SU-DHL-6 (cell line): Measurements from ENCODE around the gene NBEAL1.

Experiments used
- H2AFZ ChIP-seq: fragments of 200-600 bp; sonication (generic); 2 replicates; pipeline ENCODE4 v1.6.1; 2014; ENCODE audit warnings: low read depth, mild to moderate bottlenecking, moderate library complexity, mixed read lengths, antibody characterized with exemption, low read length; ENCODE audit not compliant: severe bottlenecking
- H3F3A ChIP-seq: fragments of 200-600 bp; shearing (Covaris generic); 2 replicates; pipeline ENCODE4 v1.6.0; 2016; ENCODE audit warnings: antibody characterized with exemption, mild to moderate bottlenecking; ENCODE audit not compliant: insufficient read depth
- H3K27ac ChIP-seq: fragments of 200-600 bp; sonication (generic); 2 replicates; pipeline ENCODE4 v1.5.1; 2016; ENCODE audit warnings: low read depth, mild to moderate bottlenecking, low read length, moderate library complexity, mixed read lengths
- H3K27me3 ChIP-seq: fragments of 200-600 bp; sonication (generic), shearing (Covaris generic); 2 replicates; pipeline ENCODE4 v1.6.0; 2014; ENCODE audit warnings: mild to moderate bottlenecking, low read length
- H3K36me3 ChIP-seq: fragments of 200-600 bp; sonication (generic); 2 replicates; pipeline ENCODE4 v1.6.1; 2014; ENCODE audit warnings: mild to moderate bottlenecking, low read length, mixed read lengths
- H3K4me2 ChIP-seq: fragments of 300-600, 200-600 bp; shearing (Covaris generic), sonication (generic); 2 replicates; pipeline ENCODE4 v1.6.0; 2014; ENCODE audit warnings: low read length, low read depth, mild to moderate bottlenecking; ENCODE audit not compliant: poor library complexity, severe bottlenecking
- H3K4me3 ChIP-seq: fragments of 200-600 bp; sonication (generic); 2 replicates; pipeline ENCODE4 v1.5.1; 2014; ENCODE audit warnings: antibody characterized with exemption, low read length, mild to moderate bottlenecking, mixed read lengths; ENCODE audit not compliant: insufficient read depth, poor library complexity, severe bottlenecking
- H3K79me2 ChIP-seq: fragments of 200-600 bp; sonication (generic); 2 replicates; pipeline ENCODE4 v1.6.1; 2014; ENCODE audit warnings: mild to moderate bottlenecking, low read length, moderate library complexity; ENCODE audit not compliant: insufficient read depth
- H3K9ac ChIP-seq: fragments of 200-600 bp; sonication (generic); 2 replicates; pipeline ENCODE4 v1.7.0; 2014; ENCODE audit warnings: mild to moderate bottlenecking, low read length
- H3K9me2 ChIP-seq: fragments of 200-600 bp; sonication (generic); replicated peaks from 2 replicates; pipeline ENCODE4 v1.6.1; 2014; ENCODE audit warnings: low read length; ENCODE audit not compliant: insufficient read depth
- H3K9me3 ChIP-seq: fragments of 200-600 bp; sonication (generic); 2 replicates; pipeline ENCODE4 v1.6.1; 2014; ENCODE audit warnings: low read length, mixed read lengths; ENCODE audit not compliant: insufficient read depth
- H4K20me1 ChIP-seq: fragments of 200-600 bp; sonication (generic); 2 replicates; pipeline ENCODE4 v1.6.1; 2014; ENCODE audit warnings: low read depth, mild to moderate bottlenecking, antibody characterized with exemption, low read length, moderate library complexity, mixed read lengths
- EZH2phosphoT487 ChIP-seq: fragments of 200-600 bp; sonication (generic), shearing (Covaris generic); conservative IDR thresholded peaks from 2 replicates; pipeline ENCODE4 v1.6.1; 2018; ENCODE audit warnings: mild to moderate bottlenecking, antibody characterized with exemption, low read length, moderate library complexity, mixed read lengths
- TF ChIP-seq, protein P1 (sequence below): fragments of 200-600 bp; sonication (generic); IDR thresholded peaks from one replicate; pipeline ENCODE4 v1.5.1; 2017; ENCODE audit warnings: antibody characterized with exemption, mild to moderate bottlenecking, low read length, moderate library complexity; ENCODE audit not compliant: insufficient read depth, poor library complexity, severe bottlenecking

The NBEAL1 gene

DNA sequence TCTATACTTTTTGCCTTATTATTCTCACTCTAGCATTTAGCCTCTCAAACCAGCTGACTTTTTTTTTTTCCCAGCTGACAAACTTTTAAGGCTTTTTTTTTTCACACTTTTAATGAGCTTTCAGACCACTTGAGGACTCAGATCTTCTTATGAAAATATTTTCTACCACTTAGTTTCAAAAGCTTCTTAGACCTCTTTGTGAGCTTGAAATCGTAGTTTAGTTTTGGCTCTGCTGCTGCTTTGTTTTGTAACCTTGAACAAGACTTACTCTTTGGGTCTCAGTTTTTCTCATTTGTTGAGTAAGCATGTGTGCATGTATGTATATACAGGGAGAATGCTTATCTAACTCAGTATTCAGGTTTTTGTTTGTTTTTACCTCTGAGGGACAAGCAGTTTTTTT is 3.5 kb downstream of the NBEAL1 start:
- Histone ChIP-seq H3K79me2 (no peaks in the 10 kb centered on the region), H3K27ac (no peak overlapping the region), H3K36me3 (no peaks in the 10 kb centered on the region), H2AFZ (no peak overlapping the region), H3K4me2 (peak overlapping the region; percentile 66), H3K9ac (peak overlapping the region; percentile 20; the same call in 1 of the 2 replicates), H4K20me1 (no peaks in the 10 kb centered on the region), H3K9me2 (no peaks in the 10 kb centered on the region), H3K4me3 (no peak overlapping the region), H3K9me3 (no peaks in the 10 kb centered on the region), H3F3A (peaks cover 17% of the 10 kb centered on the region; the same call in 1 of the 2 replicates), H3K27me3 (no peaks in the 10 kb centered on the region)
- TF ChIP-seq, protein P1, sequence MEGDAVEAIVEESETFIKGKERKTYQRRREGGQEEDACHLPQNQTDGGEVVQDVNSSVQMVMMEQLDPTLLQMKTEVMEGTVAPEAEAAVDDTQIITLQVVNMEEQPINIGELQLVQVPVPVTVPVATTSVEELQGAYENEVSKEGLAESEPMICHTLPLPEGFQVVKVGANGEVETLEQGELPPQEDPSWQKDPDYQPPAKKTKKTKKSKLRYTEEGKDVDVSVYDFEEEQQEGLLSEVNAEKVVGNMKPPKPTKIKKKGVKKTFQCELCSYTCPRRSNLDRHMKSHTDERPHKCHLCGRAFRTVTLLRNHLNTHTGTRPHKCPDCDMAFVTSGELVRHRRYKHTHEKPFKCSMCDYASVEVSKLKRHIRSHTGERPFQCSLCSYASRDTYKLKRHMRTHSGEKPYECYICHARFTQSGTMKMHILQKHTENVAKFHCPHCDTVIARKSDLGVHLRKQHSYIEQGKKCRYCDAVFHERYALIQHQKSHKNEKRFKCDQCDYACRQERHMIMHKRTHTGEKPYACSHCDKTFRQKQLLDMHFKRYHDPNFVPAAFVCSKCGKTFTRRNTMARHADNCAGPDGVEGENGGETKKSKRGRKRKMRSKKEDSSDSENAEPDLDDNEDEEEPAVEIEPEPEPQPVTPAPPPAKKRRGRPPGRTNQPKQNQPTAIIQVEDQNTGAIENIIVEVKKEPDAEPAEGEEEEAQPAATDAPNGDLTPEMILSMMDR, result no peak
- TF ChIP-seq EZH2phosphoT487, result no peak

DNA sequence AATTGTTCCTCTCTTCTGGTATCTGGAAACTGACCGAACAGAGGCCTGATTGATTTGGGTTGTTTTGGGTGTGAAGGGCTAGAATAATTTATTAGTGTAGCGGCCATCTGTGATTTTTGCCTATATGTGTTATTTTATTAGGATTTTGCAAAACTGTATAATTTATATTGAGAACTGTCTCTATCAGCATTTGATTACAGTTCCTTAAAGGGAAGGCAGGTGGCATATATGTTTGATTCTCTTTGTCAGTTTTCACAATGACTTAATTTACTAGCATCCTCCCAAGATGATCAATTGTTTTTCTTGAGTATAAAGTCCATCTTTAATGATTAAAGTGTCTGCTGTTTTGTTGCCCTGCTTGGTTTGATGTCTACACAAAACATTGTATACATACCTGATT is 4.5 kb downstream of the NBEAL1 start:
- H3K9me2 ChIP-seq, result no peaks in the 10 kb centered on the region
- no peak overlapping the region for H2AFZ ChIP-seq
- no peak overlapping the region for H3K4me3 ChIP-seq
- no peaks in the 10 kb centered on the region for H4K20me1 ChIP-seq
- no peaks in the 10 kb centered on the region for H3K36me3 ChIP-seq
- TF ChIP-seq, protein P1, result no peak
- TF ChIP-seq EZH2phosphoT487, result no peak
- H3K4me2 ChIP-seq, result peak overlapping the region; percentile 66
- no peaks in the 10 kb centered on the region for H3K79me2 ChIP-seq
- 0 out of 2 replicates have a peak, but pooled peaks cover 14% of the 10 kb centered on the region for H3F3A ChIP-seq
- H3K9ac ChIP-seq, result no peak overlapping the region
- no peaks in the 10 kb centered on the region for H3K9me3 ChIP-seq
- no peak overlapping the region for H3K27ac ChIP-seq
- H3K27me3 ChIP-seq, result no peaks in the 10 kb centered on the region

DNA sequence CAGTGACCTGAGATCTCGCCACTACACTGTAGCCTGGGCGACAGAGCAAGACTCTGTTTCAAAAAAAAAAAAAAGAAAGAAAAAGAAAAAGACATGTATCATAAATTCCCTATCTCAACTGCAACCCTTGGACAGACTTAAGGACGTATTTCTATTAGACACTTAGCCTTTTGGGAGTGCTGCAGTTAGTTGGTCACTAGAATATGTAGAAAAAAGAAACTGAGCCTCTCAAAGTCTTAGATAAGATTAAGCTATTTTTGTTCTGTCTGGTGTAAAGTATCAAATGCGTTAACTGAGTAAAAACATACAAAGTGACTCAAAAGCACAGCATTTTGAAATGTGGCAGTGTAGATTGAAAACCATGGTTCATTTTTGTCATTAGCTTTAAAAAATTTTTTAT is 7.3 kb downstream of the NBEAL1 start:
- no peaks in the 10 kb centered on the region for H3K9me3 ChIP-seq
- no peaks in the 10 kb centered on the region for H3K36me3 ChIP-seq
- 0 out of 2 replicates have a peak, but pooled peaks cover 8% of the 10 kb centered on the region for H3F3A ChIP-seq
- no peak overlapping the region for H3K4me3 ChIP-seq
- no peaks in the 10 kb centered on the region for H3K9me2 ChIP-seq
- H3K27me3 ChIP-seq, result no peaks in the 10 kb centered on the region
- H4K20me1 ChIP-seq, result no peaks in the 10 kb centered on the region
- no peaks in the 10 kb centered on the region for H3K79me2 ChIP-seq
- no peak overlapping the region for H3K9ac ChIP-seq
- no peak overlapping the region for H2AFZ ChIP-seq
- no peak overlapping the region for H3K27ac ChIP-seq
- H3K4me2 ChIP-seq, result no peak overlapping the region
- TF ChIP-seq, protein P1, result no peak
- TF ChIP-seq EZH2phosphoT487, result no peak
